Panc1 (cell line): ENCODE measurements around the gene PNLIPRP2.

Experiments used
- POLR2AphosphoS5 ChIP-seq: IDR thresholded peaks from 2 replicates; pipeline ENCODE4 v1.6.1; 2012; ENCODE audit warnings: mild to moderate bottlenecking, low read depth, low read length, moderate library complexity
- SIN3A ChIP-seq: IDR thresholded peaks from 2 replicates; pipeline ENCODE4 v1.6.1; 2012; ENCODE audit warnings: low read depth, mild to moderate bottlenecking, low read length, moderate library complexity, borderline replicate concordance; ENCODE audit not compliant: insufficient read depth
- TF ChIP-seq, protein P1 (sequence below): fragments of 450-650 bp; IDR thresholded peaks from 2 replicates; pipeline ENCODE4 v1.5.1; 2017; ENCODE audit warnings: mild to moderate bottlenecking
- TF ChIP-seq, protein P2 (sequence below), 2 experiments: IDR thresholded peaks; 2 replicates each; pipeline ENCODE4 v1.6.1; 2011 to 2012; ENCODE audit warnings: low read depth in 2 of 2, control low read depth in 1 of 2, low read length in 1 of 2, mild to moderate bottlenecking in 1 of 2, moderate library complexity in 1 of 2; ENCODE audit not compliant: insufficient read depth in 1 of 2

DNA sequence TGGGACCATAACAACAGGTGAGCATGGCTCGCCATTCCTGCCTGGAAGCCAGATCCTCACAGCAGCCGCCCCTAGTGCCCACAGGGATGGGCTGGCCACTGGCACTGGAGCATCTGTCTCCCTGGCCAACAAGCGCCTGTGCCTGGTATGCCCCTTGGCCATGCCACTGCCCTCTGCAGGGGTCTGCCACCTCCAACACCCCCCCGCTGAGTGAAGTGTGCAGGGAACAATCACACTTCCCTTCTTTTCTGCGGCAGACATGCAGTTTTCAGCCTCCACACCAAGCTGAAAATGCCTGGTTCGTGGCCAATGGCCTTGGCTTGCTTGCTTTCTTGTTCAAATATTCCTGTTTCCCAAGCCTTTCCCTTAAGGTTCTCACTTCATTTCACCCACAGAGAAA is 70.9 kb downstream of the PNLIPRP2 start:
- TF ChIP-seq, protein P1, sequence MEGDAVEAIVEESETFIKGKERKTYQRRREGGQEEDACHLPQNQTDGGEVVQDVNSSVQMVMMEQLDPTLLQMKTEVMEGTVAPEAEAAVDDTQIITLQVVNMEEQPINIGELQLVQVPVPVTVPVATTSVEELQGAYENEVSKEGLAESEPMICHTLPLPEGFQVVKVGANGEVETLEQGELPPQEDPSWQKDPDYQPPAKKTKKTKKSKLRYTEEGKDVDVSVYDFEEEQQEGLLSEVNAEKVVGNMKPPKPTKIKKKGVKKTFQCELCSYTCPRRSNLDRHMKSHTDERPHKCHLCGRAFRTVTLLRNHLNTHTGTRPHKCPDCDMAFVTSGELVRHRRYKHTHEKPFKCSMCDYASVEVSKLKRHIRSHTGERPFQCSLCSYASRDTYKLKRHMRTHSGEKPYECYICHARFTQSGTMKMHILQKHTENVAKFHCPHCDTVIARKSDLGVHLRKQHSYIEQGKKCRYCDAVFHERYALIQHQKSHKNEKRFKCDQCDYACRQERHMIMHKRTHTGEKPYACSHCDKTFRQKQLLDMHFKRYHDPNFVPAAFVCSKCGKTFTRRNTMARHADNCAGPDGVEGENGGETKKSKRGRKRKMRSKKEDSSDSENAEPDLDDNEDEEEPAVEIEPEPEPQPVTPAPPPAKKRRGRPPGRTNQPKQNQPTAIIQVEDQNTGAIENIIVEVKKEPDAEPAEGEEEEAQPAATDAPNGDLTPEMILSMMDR = no peak
- TF ChIP-seq, protein P2, sequence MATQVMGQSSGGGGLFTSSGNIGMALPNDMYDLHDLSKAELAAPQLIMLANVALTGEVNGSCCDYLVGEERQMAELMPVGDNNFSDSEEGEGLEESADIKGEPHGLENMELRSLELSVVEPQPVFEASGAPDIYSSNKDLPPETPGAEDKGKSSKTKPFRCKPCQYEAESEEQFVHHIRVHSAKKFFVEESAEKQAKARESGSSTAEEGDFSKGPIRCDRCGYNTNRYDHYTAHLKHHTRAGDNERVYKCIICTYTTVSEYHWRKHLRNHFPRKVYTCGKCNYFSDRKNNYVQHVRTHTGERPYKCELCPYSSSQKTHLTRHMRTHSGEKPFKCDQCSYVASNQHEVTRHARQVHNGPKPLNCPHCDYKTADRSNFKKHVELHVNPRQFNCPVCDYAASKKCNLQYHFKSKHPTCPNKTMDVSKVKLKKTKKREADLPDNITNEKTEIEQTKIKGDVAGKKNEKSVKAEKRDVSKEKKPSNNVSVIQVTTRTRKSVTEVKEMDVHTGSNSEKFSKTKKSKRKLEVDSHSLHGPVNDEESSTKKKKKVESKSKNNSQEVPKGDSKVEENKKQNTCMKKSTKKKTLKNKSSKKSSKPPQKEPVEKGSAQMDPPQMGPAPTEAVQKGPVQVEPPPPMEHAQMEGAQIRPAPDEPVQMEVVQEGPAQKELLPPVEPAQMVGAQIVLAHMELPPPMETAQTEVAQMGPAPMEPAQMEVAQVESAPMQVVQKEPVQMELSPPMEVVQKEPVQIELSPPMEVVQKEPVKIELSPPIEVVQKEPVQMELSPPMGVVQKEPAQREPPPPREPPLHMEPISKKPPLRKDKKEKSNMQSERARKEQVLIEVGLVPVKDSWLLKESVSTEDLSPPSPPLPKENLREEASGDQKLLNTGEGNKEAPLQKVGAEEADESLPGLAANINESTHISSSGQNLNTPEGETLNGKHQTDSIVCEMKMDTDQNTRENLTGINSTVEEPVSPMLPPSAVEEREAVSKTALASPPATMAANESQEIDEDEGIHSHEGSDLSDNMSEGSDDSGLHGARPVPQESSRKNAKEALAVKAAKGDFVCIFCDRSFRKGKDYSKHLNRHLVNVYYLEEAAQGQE (IDR thresholded peaks at IDR 0.05; ENCODE audit: insufficient read depth in 1 of 2, low read depth in 2 of 2, low read length in 1 of 2) = no peak
- no peak for TF ChIP-seq POLR2AphosphoS5
- TF ChIP-seq SIN3A = no peak
